ENCODE data around the gene PNLIPRP3. TPM values are rescaled to one million over a fixed set of nuclear protein-coding genes. Genes with fewer than 3 reads are reported as not detected.

The PNLIPRP3 gene
- polyA plus RNA-seq, 3 donors = not detected

- no peak for DNase-seq
- H3K9me3 ChIP-seq (replicated peaks in 1 of 2; ENCODE audit: control insufficient read depth in 1 of 2, insufficient read depth in 1 of 2, low read length in 2 of 2) = no peaks in the 10 kb centered on the region
- no CpG with 5 or more reads among the region's 2 CpGs for WGBS (ENCODE audit: insufficient coverage)
Observed at GRCh38 chr10:116417821-116418220, 9.8 kb upstream of the PNLIPRP3 start.

DNA sequence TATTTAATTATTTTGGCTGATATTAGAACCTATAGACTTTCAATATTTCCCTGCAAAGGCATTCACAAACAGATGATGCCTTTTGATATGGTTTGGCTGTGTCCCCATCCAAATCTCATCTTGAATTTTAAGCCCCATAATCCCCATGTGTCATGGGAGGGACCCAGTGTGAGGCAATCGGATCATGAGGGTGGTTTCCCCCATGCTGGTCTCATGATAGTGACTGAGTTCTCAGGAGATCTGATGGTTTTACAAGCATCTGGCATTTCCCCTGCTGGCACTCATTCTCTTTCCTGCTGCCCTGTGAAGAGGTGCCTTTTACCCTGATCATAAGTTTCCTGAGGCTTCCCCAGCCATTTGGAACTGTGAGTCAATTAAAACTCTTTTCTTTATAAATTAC lies 9.3 kb upstream of the PNLIPRP3 start:
- TF ChIP-seq CTCF (IDR thresholded peaks at IDR 0.05) = no peak
- Mint-ChIP-seq H3K9me3 (peaks cover 0 to 3% (median 0%) of the 10 kb centered on the region in 7 donors), H3K27me3 (ENCODE audit: low read depth in 3 of 3) (peaks cover 0 to 2% (median 1%) of the 10 kb centered on the region in 3 donors), H3K36me3 (no peaks in the 10 kb centered on the region), H3K4me3 (no peak overlapping the region), H3K27ac (no peak overlapping the region), H3K4me1 (no peaks in the 10 kb centered on the region)
- Histone ChIP-seq H3K36me3 (replicated peaks in 1 of 2; ENCODE audit: control insufficient read depth in 1 of 2, insufficient read depth in 2 of 2, low read length in 2 of 2) (no peaks in the 10 kb centered on the region), H3K4me2 (replicated peaks; ENCODE audit: extremely low read depth, low read length, poor library complexity, severe bottlenecking) (no peak overlapping the region), H4K20me1 (ENCODE audit: insufficient read depth, low read length) (no peaks in the 10 kb centered on the region), H3K9ac (ENCODE audit: insufficient read depth, low read length, poor library complexity, severe bottlenecking) (no peak overlapping the region), H3K79me2 (ENCODE audit: insufficient read depth, low read length) (no peaks in the 10 kb centered on the region), H2AFZ (ENCODE audit: insufficient read depth, low read depth, low read length, poor library complexity, severe bottlenecking) (no peak overlapping the region), H3K9me3 (replicated peaks in 1 of 2; ENCODE audit: control insufficient read depth in 1 of 2, insufficient read depth in 1 of 2, low read length in 2 of 2) (no peaks in the 10 kb centered on the region), H3K4me3 (replicated peaks in 1 of 3; ENCODE audit: low read depth in 2 of 3, low read length in 3 of 3) (no peak overlapping the region), H3K27me3 (ENCODE audit: control insufficient read depth in 2 of 2, insufficient read depth in 2 of 2, low read length in 2 of 2) (peaks cover 0 to 2% of the 10 kb centered on the region in 2 donors), H3K27ac (ENCODE audit: low read depth in 1 of 2, low read length in 2 of 2) (no peak overlapping the region), H3K4me1 (ENCODE audit: control insufficient read depth in 1 of 2, insufficient read depth in 2 of 2, low read length in 2 of 2) (no peaks in the 10 kb centered on the region)
- DNase-seq = peak in 1 of 3 donors; percentile 21
- intact Hi-C loops (cut with micrococcal nuclease) = no loop called here
- WGBS (ENCODE audit: insufficient coverage) = 100% methylated on average over 1 of the region's 1 CpG

More at GRCh38 chr10:116417821-116418220, 9.8 kb upstream of the PNLIPRP3 start:
- intact Hi-C loops (cut with micrococcal nuclease) = no loop called here
- no peak for TF ChIP-seq CTCF (IDR thresholded peaks at IDR 0.05)
- Histone ChIP-seq H3K4me2 (replicated peaks; ENCODE audit: extremely low read depth, low read length, poor library complexity, severe bottlenecking) (no peak overlapping the region), H3K4me3 (replicated peaks in 1 of 3; ENCODE audit: low read depth in 2 of 3, low read length in 3 of 3) (no peak overlapping the region), H2AFZ (ENCODE audit: insufficient read depth, low read depth, low read length, poor library complexity, severe bottlenecking) (no peak overlapping the region), H3K79me2 (ENCODE audit: insufficient read depth, low read length) (no peaks in the 10 kb centered on the region), H4K20me1 (ENCODE audit: insufficient read depth, low read length) (no peaks in the 10 kb centered on the region), H3K9ac (ENCODE audit: insufficient read depth, low read length, poor library complexity, severe bottlenecking) (no peak overlapping the region), H3K27ac (ENCODE audit: low read depth in 1 of 2, low read length in 2 of 2) (no peak overlapping the region), H3K36me3 (replicated peaks in 1 of 2; ENCODE audit: control insufficient read depth in 1 of 2, insufficient read depth in 2 of 2, low read length in 2 of 2) (no peaks in the 10 kb centered on the region), H3K4me1 (ENCODE audit: control insufficient read depth in 1 of 2, insufficient read depth in 2 of 2, low read length in 2 of 2) (no peaks in the 10 kb centered on the region), H3K27me3 (ENCODE audit: control insufficient read depth in 2 of 2, insufficient read depth in 2 of 2, low read length in 2 of 2) (peaks cover 0 to 2% of the 10 kb centered on the region in 2 donors)
- Mint-ChIP-seq H3K27ac (no peak overlapping the region), H3K36me3 (no peaks in the 10 kb centered on the region), H3K9me3 (peaks cover 0 to 3% (median 0%) of the 10 kb centered on the region in 7 donors), H3K27me3 (ENCODE audit: low read depth in 3 of 3) (peaks cover 0 to 2% (median 1%) of the 10 kb centered on the region in 3 donors), H3K4me3 (no peak overlapping the region), H3K4me1 (no peaks in the 10 kb centered on the region)

All from CD14-positive monocyte (primary cell).